SK-N-SH (cell line): ENCODE data around the gene FABP6. TPM values are rescaled to one million over a fixed set of nuclear protein-coding genes. Genes with fewer than 3 reads are reported as not detected.

Source experiments
- CTCF ChIA-PET: fragments of 300-600, 350-600 bp; formaldehyde crosslinking; extraction: SDS; loops from one replicate; lab custom pipeline; 2021; lab: Yijun Ruan, JAX
- POLR2A ChIA-PET: fragments of 350-600 bp; sonication (Branson Sonifier 250); formaldehyde crosslinking; extraction: SDS; loops from one replicate; lab custom pipeline; 2020; ENCODE audit warnings: antibody characterized with exemption, inconsistent platforms; lab: Yijun Ruan, JAX
- DNase-seq: peaks from one replicate; pipeline ENCODE4 v3.0.0; 2012
- H2AFZ ChIP-seq: fragments of 200-600 bp; sonication (generic); 2 replicates; pipeline ENCODE4 v1.8.1; 2016; ENCODE audit warnings: antibody characterized with exemption, mild to moderate bottlenecking, low read depth
- H3F3A ChIP-seq: fragments of 200-600 bp; sonication (generic); replicated peaks from 2 replicates; pipeline ENCODE3; 2016; ENCODE audit warnings: antibody characterized with exemption, mild to moderate bottlenecking; ENCODE audit not compliant: insufficient read depth
- H3K27ac ChIP-seq, 2 experiments: fragments of 200-500 bp in 1 of 2; fragments of 200-600 bp in 1 of 2; sonication (Bioruptor generic) in 1 of 2; sonication (generic), shearing (Covaris generic) in 1 of 2; 2 replicates each; pipeline versions ENCODE4 v1.5.1 to v1.6.1; 2014 to 2016; ENCODE audit warnings: low read depth in 2 of 2, inconsistent platforms in 1 of 2, low read length in 1 of 2, mild to moderate bottlenecking in 1 of 2, mixed read lengths in 1 of 2
- H3K27me3 ChIP-seq: fragments of 200-600 bp; sonication (generic), shearing (Covaris generic); 2 replicates; pipeline ENCODE4 v1.6.1; 2016; ENCODE audit warnings: mixed run types; ENCODE audit not compliant: insufficient read depth
- H3K36me3 ChIP-seq, 2 experiments: fragments of 200-500 bp in 1 of 2; fragments of 200-600 bp in 1 of 2; sonication (Bioruptor generic) in 1 of 2; sonication (generic) in 1 of 2; replicated peaks in 1 of 2; 2 replicates each; pipeline versions ENCODE3 to v1.5.1; 2014 to 2016; ENCODE audit warnings: low read length in 1 of 2, mild to moderate bottlenecking in 1 of 2; ENCODE audit not compliant: insufficient read depth in 2 of 2, control insufficient read depth in 1 of 2
- H3K4me1 ChIP-seq, 2 experiments: fragments of 200-500 bp in 1 of 2; fragments of 200-600 bp in 1 of 2; sonication (Bioruptor generic) in 1 of 2; sonication (generic), shearing (Covaris generic) in 1 of 2; 2 replicates each; pipeline versions ENCODE4 v1.5.1 to v1.6.1; 2014 to 2016; ENCODE audit warnings: low read depth in 1 of 2, low read length in 1 of 2, mixed run types in 1 of 2; ENCODE audit not compliant: insufficient read depth in 2 of 2, control insufficient read depth in 1 of 2
- H3K4me2 ChIP-seq: fragments of 200-600 bp; sonication (generic), shearing (Covaris generic); 2 replicates; pipeline ENCODE4 v1.6.1; 2017; ENCODE audit warnings: mixed run types
- H3K4me3 ChIP-seq, 2 experiments: fragments of 200-500 bp in 1 of 2; fragments of 200-600 bp in 1 of 2; sonication (Bioruptor generic) in 1 of 2; sonication (generic), shearing (Covaris generic) in 1 of 2; 2 replicates each; pipeline versions ENCODE4 v1.5.1 to v1.8.1; 2014 to 2016; ENCODE audit warnings: low read depth in 2 of 2, inconsistent platforms in 1 of 2, low read length in 1 of 2, mild to moderate bottlenecking in 1 of 2, mixed read lengths in 1 of 2, moderate library complexity in 1 of 2
- H3K79me2 ChIP-seq: fragments of 200-600 bp; sonication (generic); 2 replicates; pipeline ENCODE4 v1.8.1; 2017; ENCODE audit warnings: mild to moderate bottlenecking; ENCODE audit not compliant: insufficient read depth
- H3K9ac ChIP-seq: fragments of 200-600 bp; sonication (generic); 2 replicates; pipeline ENCODE4 v1.6.1; 2017; ENCODE audit warnings: mixed run types
- H3K9me2 ChIP-seq: fragments of 200-600 bp; sonication (generic); 2 replicates; pipeline ENCODE4 v1.6.1; 2017; ENCODE audit warnings: mixed run types
- H3K9me3 ChIP-seq: fragments of 200-600 bp; sonication (generic); 2 replicates; pipeline ENCODE4 v1.6.1; 2017; ENCODE audit warnings: mixed run types, mild to moderate bottlenecking, moderate library complexity
- H4K20me1 ChIP-seq: fragments of 200-600 bp; sonication (generic); 2 replicates; pipeline ENCODE4 v1.6.1; 2017; ENCODE audit warnings: mild to moderate bottlenecking, mixed run types; ENCODE audit not compliant: insufficient read depth
- CHD2 ChIP-seq: fragments of 150-350 bp; IDR thresholded peaks from 2 replicates; pipeline ENCODE4 v1.6.1; 2018; ENCODE audit warnings: low read length; ENCODE audit not compliant: partially characterized antibody
- ELF1 ChIP-seq: IDR thresholded peaks from 2 replicates; pipeline ENCODE4 v1.4.0; 2012
- EP300 ChIP-seq, 2 experiments: IDR thresholded peaks; 2 replicates each; pipeline versions ENCODE4 v1.4.0 to v1.6.1; 2012; ENCODE audit warnings: borderline replicate concordance in 1 of 2, low read depth in 1 of 2, low read length in 1 of 2
- EZH2phosphoT487 ChIP-seq: fragments of 200-600 bp; sonication (generic); IDR thresholded peaks from 2 replicates; pipeline ENCODE4 v1.6.1; 2017; ENCODE audit warnings: low read depth, mixed run types, mild to moderate bottlenecking, antibody characterized with exemption, moderate library complexity, borderline replicate concordance
- FOSL2 ChIP-seq: IDR thresholded peaks from 2 replicates; pipeline ENCODE4 v1.4.0; 2012; ENCODE audit warnings: low read depth, mild to moderate bottlenecking, moderate library complexity, borderline replicate concordance
- FOXM1 ChIP-seq: IDR thresholded peaks from 2 replicates; pipeline ENCODE4 v1.4.0; 2012; ENCODE audit warnings: low read depth, mild to moderate bottlenecking
- GATA2 ChIP-seq: sonication (generic); formaldehyde crosslinking; IDR thresholded peaks from 2 replicates; pipeline ENCODE4 v1.5.0; 2020; ENCODE audit warnings: mild to moderate bottlenecking, missing genetic modification reagents
- JUND ChIP-seq: IDR thresholded peaks from 2 replicates; pipeline ENCODE4 v1.4.0; 2012
- MAX ChIP-seq: IDR thresholded peaks from 2 replicates; pipeline ENCODE4 v1.4.0; 2012; ENCODE audit warnings: low read depth
- MXI1 ChIP-seq: IDR thresholded peaks from 2 replicates; pipeline ENCODE4 v1.6.1; 2012; ENCODE audit warnings: mild to moderate bottlenecking, low read depth, low read length, improper control_type of control experiment
- NFIC ChIP-seq: IDR thresholded peaks from 2 replicates; pipeline ENCODE4 v1.4.0; 2012; ENCODE audit warnings: borderline replicate concordance
- POLR2AphosphoS5 ChIP-seq: IDR thresholded peaks from 2 replicates; pipeline ENCODE4 v1.6.1; 2012; ENCODE audit warnings: low read depth, low read length
- RCOR1 ChIP-seq: fragments of 150-350 bp; IDR thresholded peaks from 2 replicates; pipeline ENCODE4 v1.6.1; 2017; ENCODE audit warnings: antibody characterized with exemption, low read length
- RFX5 ChIP-seq: IDR thresholded peaks from 2 replicates; pipeline ENCODE4 v1.6.1; 2012; ENCODE audit warnings: mild to moderate bottlenecking, improper control_type of control experiment, low read length
- SIN3A ChIP-seq: IDR thresholded peaks from 2 replicates; pipeline ENCODE4 v1.6.1; 2012; ENCODE audit warnings: low read depth, mild to moderate bottlenecking, low read length, moderate library complexity, borderline replicate concordance
- TAF1 ChIP-seq: IDR thresholded peaks from 2 replicates; pipeline ENCODE4 v1.6.1; 2012; ENCODE audit warnings: low read depth, mild to moderate bottlenecking, low read length, moderate library complexity, borderline replicate concordance
- USF1 ChIP-seq: IDR thresholded peaks from 2 replicates; pipeline ENCODE4 v1.4.0; 2012; ENCODE audit warnings: low read depth, borderline replicate concordance
- USF2 ChIP-seq: fragments of 150-350 bp; IDR thresholded peaks from 2 replicates; pipeline ENCODE4 v1.6.1; 2017; ENCODE audit warnings: antibody characterized with exemption, low read length, low read depth, borderline replicate concordance
- WGBS: methylation state at CpG from one replicate; pipeline ENCODE4 v1.1.6; 2017; ENCODE audit warnings: low lambda C conversion rate; 5-methylcytosine and 5-hydroxymethylcytosine counted together
- polyA plus RNA-seq, 3 experiments: library from polyadenylated mRNA; depleted of rRNA; stranded (reverse); fragments of >200 nt; gene quantifications; 2 replicates each; pipeline ENCODE4 v1.2.3, GENCODE V29; 2012
- TF ChIP-seq, protein P1 (sequence below): fragments of 200-600 bp; sonication (generic); IDR thresholded peaks from 2 replicates; pipeline ENCODE4 v1.6.1; 2017; ENCODE audit warnings: antibody characterized with exemption, mild to moderate bottlenecking, moderate library complexity
- TF ChIP-seq, protein P2 (sequence below): IDR thresholded peaks from 2 replicates; pipeline ENCODE4; 2012

The FABP6 gene
- polyA plus RNA-seq, 1 of the 3 experiments (the other 2 are of a cell fraction) = 1.1 TPM

- ChIA-PET POLR2A (no interaction called here), CTCF (interaction anchor here (2.4 kb wide), 1 partner anchor 85 kb away, joined by 8 read pairs; no protein-coding TSS in a partner anchor)
- Histone ChIP-seq H3K9me2 (no peaks in the 10 kb centered on the region), H3K4me1 (peaks cover 0 to 34% of the 10 kb centered on the region in 2 experiments; a peak in 3 of 4 replicates), H3K27me3 (no peaks in the 10 kb centered on the region), H2AFZ (no peak overlapping the region), H3K4me2 (no peak overlapping the region), H3K27ac (no peak overlapping the region), H3F3A (peaks cover 3% of the 10 kb centered on the region), H3K36me3 (peaks cover 0 to 4% of the 10 kb centered on the region in 2 experiments), H3K79me2 (no peaks in the 10 kb centered on the region), H4K20me1 (no peaks in the 10 kb centered on the region), H3K9me3 (no peaks in the 10 kb centered on the region), H3K9ac (no peak overlapping the region), H3K4me3 (no peak overlapping the region)
- no peak for DNase-seq
- TF ChIP-seq, protein P1, sequence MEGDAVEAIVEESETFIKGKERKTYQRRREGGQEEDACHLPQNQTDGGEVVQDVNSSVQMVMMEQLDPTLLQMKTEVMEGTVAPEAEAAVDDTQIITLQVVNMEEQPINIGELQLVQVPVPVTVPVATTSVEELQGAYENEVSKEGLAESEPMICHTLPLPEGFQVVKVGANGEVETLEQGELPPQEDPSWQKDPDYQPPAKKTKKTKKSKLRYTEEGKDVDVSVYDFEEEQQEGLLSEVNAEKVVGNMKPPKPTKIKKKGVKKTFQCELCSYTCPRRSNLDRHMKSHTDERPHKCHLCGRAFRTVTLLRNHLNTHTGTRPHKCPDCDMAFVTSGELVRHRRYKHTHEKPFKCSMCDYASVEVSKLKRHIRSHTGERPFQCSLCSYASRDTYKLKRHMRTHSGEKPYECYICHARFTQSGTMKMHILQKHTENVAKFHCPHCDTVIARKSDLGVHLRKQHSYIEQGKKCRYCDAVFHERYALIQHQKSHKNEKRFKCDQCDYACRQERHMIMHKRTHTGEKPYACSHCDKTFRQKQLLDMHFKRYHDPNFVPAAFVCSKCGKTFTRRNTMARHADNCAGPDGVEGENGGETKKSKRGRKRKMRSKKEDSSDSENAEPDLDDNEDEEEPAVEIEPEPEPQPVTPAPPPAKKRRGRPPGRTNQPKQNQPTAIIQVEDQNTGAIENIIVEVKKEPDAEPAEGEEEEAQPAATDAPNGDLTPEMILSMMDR = no peak
- TF ChIP-seq TAF1 (no peak), RCOR1 (no peak), FOXM1 (no peak), MXI1 (no peak), RFX5 (no peak), SIN3A (no peak), USF2 (no peak), USF1 (no peak), FOSL2 (no peak), GATA2 (CRISPR knock-in tag) (no peak), MAX (no peak), NFIC (no peak), POLR2AphosphoS5 (no peak), JUND (no peak), EZH2phosphoT487 (no peak), ELF1 (no peak), EP300 (IDR thresholded peaks at IDR 0.05; ENCODE audit: borderline replicate concordance in 1 of 2, low read depth in 1 of 2, low read length in 1 of 2) (no peak), CHD2 (no peak)
- TF ChIP-seq, protein P2, sequence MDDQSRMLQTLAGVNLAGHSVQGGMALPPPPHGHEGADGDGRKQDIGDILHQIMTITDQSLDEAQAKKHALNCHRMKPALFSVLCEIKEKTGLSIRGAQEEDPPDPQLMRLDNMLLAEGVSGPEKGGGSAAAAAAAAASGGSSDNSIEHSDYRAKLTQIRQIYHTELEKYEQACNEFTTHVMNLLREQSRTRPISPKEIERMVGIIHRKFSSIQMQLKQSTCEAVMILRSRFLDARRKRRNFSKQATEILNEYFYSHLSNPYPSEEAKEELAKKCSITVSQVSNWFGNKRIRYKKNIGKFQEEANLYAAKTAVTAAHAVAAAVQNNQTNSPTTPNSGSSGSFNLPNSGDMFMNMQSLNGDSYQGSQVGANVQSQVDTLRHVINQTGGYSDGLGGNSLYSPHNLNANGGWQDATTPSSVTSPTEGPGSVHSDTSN = no peak
- WGBS = 93% methylated on average over 12 of the region's 14 CpGs
These were observed 30.9 kb downstream of the FABP6 start for GRCh38 chr5:160260006-160260775.
